H54 (cell line): ENCODE results near the gene CRYBB1.

ENCODE experiments used
- DNase-seq: peaks from one replicate; pipeline ENCODE4 v3.0.0; 2011; ENCODE audit warnings: low spot score, mixed read lengths; ENCODE audit not compliant: insufficient read length
- FAIRE-seq: peaks from 3 replicates; lab custom pipeline; 2011; peaks lifted over from hg19 to GRCh38; lab: Jason Lieb, UNC
- POLR2A ChIP-seq: IDR thresholded peaks from 2 replicates; pipeline ENCODE4 v1.6.1; 2011; ENCODE audit warnings: low read depth, mild to moderate bottlenecking, low read length

CRYBB1 gene

GRCh38 chr22:26648528-26649388 is 30.9 kb upstream of the CRYBB1 start:
- FAIRE-seq, result no peak
- DNase-seq, result no peak
- no peak for TF ChIP-seq POLR2A

DNA sequence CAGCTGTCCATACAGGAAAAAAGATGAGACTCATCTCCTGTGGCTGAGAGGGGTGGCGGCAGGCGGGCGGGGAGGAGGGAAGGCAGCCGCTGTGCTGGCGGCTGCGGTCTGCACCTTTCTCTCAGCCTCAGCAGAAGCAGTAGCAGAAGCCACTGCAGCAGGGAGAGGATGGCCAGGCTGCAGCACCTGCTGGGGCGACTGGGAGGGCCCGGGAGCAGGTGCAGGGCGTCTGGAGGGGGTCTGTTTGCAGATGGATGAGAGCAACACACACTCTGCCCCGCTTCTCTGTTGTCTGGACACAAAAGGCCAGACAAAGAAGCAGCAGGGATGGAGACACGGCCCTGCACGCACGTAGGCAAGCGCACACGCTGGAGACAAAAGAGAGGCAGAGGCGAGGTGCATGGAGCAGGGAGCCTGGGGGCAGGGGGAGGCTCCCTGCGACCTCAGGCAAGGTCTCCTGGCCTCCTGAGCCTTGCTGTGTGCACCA is 30.2 kb upstream of the CRYBB1 start:
- no peak for TF ChIP-seq POLR2A

DNA sequence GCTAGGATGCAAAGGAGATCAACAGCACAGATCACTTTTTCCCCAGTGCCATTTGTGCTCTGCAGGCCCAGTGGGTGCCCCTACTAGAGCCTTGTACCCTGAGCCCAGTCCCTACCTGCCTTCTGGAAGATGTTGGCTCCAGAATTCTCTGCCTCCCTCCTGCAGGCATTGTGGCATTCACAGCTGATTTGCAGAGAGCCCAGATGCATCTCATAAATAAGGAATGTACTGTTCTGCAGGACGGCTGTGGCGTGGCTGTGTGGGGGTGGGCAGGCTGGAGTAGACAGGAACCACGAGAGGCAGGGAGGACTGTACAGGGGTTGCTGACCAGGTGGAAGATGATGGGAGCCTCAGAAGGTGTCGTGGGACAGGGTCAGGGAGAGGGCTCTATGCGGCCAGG is 28.3 kb upstream of the CRYBB1 start:
- TF ChIP-seq POLR2A, result no peak
- DNase-seq, result no peak
- FAIRE-seq, result no peak

More for the DNA sequence above, 30.2 kb upstream of the CRYBB1 start:
- no peak for DNase-seq
- no peak for FAIRE-seq

GRCh38 chr22:26643418-26644100 is 25.7 kb upstream of the CRYBB1 start:
- DNase-seq (no peak), FAIRE-seq (no peak)
- no peak for TF ChIP-seq POLR2A

- FAIRE-seq (no peak), DNase-seq (no peak)
- TF ChIP-seq POLR2A, result no peak
Measured at GRCh38 chr22:26642465-26643417, 24.9 kb upstream of the CRYBB1 start.

DNA sequence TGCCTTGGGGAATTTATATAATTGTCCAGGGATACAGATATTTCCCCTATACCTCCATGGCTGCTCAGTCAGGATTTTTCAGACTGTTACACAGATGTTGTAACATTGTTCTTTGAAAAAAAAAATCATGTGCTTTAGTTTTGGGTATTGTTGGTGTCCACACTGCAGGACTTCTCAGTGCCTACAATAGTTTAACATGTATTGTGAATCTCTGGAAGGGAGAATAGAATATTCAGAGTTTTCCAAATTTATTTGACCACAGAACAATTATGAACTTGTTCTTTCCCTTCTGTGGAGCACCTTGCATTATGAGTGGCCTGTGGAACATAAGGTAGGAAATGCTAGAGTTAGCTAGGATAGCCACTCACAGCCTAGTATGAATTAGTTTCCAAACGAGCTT is 18.5 kb upstream of the CRYBB1 start:
- FAIRE-seq (no peak), DNase-seq (no peak)
- no peak for TF ChIP-seq POLR2A

DNA sequence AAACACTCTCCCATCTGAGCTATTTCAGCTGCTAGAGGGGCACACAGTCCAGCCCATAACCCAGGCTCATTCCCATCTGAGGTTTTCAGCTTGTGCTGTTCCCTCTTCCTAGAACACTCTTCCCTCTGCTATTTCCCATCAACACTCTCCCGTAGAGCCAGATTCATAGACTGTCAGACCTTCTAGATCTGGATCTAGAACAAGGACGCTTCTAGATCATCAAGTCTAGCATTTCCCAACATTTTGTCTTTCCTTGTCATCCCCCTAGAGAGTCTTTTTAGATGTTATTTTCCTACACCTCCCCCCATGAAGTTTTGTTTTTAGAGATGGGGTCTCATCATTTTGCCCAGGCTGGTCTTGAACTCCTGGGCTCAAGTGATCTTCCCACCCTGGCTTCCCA is 17.3 kb upstream of the CRYBB1 start:
- no peak for TF ChIP-seq POLR2A
- no peak for DNase-seq
- no peak for FAIRE-seq

DNA sequence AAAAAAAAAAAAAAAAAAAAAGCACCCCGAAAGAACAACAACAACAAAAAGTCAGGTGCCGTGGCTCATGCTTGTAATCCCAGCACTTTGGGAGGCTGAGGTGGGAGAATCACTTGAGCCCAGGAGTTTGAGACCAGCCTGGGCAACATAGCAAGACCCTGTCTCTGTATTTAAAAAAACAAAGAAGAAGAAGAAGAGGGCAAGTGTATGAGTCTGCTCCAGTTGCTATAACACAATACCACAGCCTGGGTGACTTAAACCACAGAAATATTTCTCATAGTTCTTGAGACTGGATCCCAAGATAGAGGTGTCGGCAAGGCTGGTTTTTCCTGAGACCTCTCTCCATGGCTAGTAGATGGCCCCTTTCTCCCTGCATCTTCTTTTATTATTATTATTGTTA is 16.4 kb upstream of the CRYBB1 start:
- no peak for TF ChIP-seq POLR2A
- no peak for FAIRE-seq
- DNase-seq, result no peak

DNA sequence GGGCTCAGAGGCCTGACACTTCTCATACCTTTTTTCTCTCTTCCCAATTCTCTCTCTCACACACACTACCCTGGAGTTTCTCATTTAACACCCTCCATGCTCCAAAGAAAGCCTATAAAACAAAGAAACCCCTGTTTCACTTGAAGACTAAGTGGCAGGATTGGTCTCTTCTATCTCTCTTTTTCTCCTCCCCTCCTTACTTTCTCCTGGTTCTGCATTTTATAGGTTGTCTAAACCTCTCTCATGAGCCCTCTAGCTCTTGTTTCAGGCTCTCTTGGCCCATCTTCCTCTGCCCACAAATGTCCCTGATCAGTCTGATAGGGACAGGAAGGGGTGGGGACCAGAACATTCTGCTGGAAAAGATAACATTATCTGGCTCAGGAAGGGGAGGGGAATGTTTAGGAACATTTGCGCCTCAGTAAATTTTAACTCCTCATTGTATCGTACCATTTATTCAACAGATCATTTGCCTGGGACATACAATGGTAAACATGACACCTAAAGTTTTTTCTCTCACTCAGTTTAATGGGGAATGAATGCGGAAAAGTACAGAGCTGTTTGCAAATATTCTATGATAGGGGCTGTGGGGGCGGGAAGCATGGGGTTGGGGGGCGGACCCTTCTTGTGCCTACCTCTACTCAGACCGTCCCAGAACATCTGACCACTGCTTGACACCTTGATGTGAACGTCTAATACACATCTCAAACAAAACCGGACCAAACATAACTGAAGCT is 14.8 kb upstream of the CRYBB1 start:
- FAIRE-seq, result no peak
- DNase-seq, result no peak
- TF ChIP-seq POLR2A, result no peak

DNA sequence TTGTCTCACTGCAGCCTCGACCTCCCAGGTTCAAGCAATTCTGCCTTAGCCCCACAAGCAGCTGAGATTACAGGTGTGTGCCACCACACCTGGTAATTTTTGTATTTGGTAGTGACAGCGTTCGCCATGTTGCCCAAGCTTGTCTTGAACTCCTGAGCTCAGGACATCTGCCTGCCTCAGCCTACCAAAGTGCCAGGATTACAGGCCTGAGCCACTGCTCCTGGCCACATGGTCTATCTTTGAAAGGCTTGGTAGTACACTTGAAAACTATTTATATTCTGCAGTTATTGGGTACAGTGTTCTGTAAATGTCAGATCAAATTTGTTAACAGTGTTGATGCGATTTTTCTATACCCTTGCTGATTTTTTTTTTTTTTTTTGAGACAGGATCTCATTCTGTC is 13.5 kb upstream of the CRYBB1 start:
- DNase-seq (no peak), FAIRE-seq (no peak)
- TF ChIP-seq POLR2A, result no peak

GRCh38 chr22:26629988-26630761 is 12.3 kb upstream of the CRYBB1 start:
- no peak for TF ChIP-seq POLR2A
- no peak for FAIRE-seq
- no peak for DNase-seq

DNA sequence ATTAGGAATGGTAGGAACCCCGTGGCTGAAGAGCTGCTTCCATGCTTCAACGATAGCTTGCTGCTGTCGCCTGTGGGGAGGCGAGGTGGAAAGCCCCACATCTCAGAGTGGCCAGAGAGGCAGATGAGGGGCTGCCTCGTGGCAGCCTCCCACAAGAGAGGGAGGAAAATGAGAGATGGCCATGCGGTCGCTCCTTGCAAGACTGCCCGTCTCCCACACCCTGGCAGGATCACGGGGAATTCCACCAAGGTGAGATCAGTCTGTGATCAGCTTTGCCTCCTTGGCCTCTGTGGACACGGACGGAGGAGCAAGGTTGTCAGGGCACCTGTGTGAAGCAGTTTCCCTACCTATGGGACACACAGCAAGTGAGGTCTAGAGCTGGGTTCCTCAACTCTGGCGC is 7.0 kb upstream of the CRYBB1 start:
- TF ChIP-seq POLR2A, result no peak
- FAIRE-seq (no peak), DNase-seq (no peak)

DNA sequence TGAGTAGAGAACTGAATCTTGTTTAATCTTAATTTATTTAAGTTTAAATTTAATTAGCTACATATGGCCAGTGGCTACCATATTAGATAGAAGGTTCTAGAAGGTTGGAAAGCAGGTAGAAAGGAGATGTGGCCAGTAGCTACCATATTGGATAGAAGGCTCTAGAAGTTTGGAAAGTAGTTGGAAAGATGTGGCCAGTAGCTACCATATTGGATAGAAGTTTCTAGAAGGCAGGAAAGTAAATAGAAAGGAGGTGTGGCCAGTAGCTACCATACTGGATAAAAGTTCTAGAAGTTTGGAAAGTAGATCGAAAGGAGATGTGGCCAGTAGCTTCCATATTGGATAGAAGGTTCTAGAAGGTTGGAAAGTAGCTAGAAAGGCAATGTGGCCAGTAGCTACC is 6.2 kb upstream of the CRYBB1 start:
- FAIRE-seq, result no peak
- DNase-seq, result no peak
- TF ChIP-seq POLR2A, result no peak
